Uterus (tissue), 4 donors: Measurements from ENCODE around the gene HNRNPUL1. TPM values are rescaled to one million over a fixed set of nuclear protein-coding genes. Genes with fewer than 3 reads are reported as not detected.

Source experiments
- DNase-seq, 2 donors: peaks; one replicate each; pipeline ENCODE4 v3.0.0-alpha.2; 2019 to 2020
- H3K27ac ChIP-seq, 2 donors: fragments of 200-600 bp; sonication (generic); 1 replicate in 1 of 2; 2 replicates in 1 of 2; pipeline ENCODE4 v1.5.1; 2016 to 2018
- H3K27me3 ChIP-seq, 2 donors: fragments of 200-600 bp; sonication (generic); one replicate each; pipeline ENCODE4 v1.5.1; 2018 to 2019; ENCODE audit warnings: control low read depth in 1 of 2
- H3K36me3 ChIP-seq, 2 donors: fragments of 200-600 bp; sonication (generic); one replicate each; pipeline ENCODE4 v1.5.1; 2019; ENCODE audit warnings: control low read depth in 1 of 2
- H3K4me1 ChIP-seq, 2 donors: fragments of 200-600 bp; sonication (generic); one replicate each; pipeline ENCODE4 v1.5.1; 2018 to 2019; ENCODE audit warnings: control low read depth in 1 of 2
- H3K4me3 ChIP-seq, 2 donors: fragments of 200-600 bp; sonication (generic); 1 replicate in 1 of 2; 2 replicates in 1 of 2; pipeline ENCODE4 v1.5.1; 2018 to 2019; ENCODE audit warnings: mild to moderate bottlenecking in 1 of 2
- H3K9me3 ChIP-seq, 2 donors: fragments of 200-600 bp; sonication (generic); one replicate each; pipeline ENCODE4 v1.5.1; 2019; ENCODE audit warnings: control low read depth in 1 of 2
- POLR2A ChIP-seq, 2 donors: fragments of 450-650 bp; IDR thresholded peaks; one replicate each; pipeline ENCODE4 v1.6.1; 2016; ENCODE audit warnings: antibody characterized with exemption in 2 of 2, mild to moderate bottlenecking in 1 of 2, moderate library complexity in 1 of 2
- intact Hi-C: fragments of 100-400 bp; cut with DNase I; formaldehyde crosslinking; loops from one replicate; pipeline ENCODE4 v1.15.1; 2023; ENCODE audit warnings: low total_unique reads
- total RNA-seq, 4 donors: library from RNA; depleted of rRNA in 3 of 4; stranded (reverse); fragments of >200 nt in 3 of 4; gene quantifications; one replicate each; pipeline versions ENCODE4 v1.1.0 to v1.2.4, GENCODE V29; 2014 to 2023
- TF ChIP-seq, protein P1 (sequence below), 4 experiments: fragments of 200-600 bp in 2 of 4; fragments of 450-650 bp in 2 of 4; sonication (generic) in 2 of 4; IDR thresholded peaks; one replicate each; pipeline ENCODE4 v1.5.1; 2016 to 2019; ENCODE audit warnings: antibody characterized with exemption in 4 of 4, mild to moderate bottlenecking in 2 of 4, moderate library complexity in 1 of 4
- donor health status: DM: yes; HTN: yes; CAD: no.

The HNRNPUL1 gene
- total RNA-seq, 4 donors from 2014 or later, result 49.7 to 219 (median 87.4) TPM

GRCh38 chr19:41307090-41307875 is 43.1 kb downstream of the HNRNPUL1 start:
- DNase-seq, result no peak
- Histone ChIP-seq H3K36me3 (no peaks in the 10 kb centered on the region), H3K27me3 (no peaks in the 10 kb centered on the region), H3K4me1 (peaks cover 3 to 10% of the 10 kb centered on the region in 2 donors), H3K27ac (peak overlapping the region in 1 of 2 donors; percentile 90), H3K9me3 (no peaks in the 10 kb centered on the region), H3K4me3 (no peak overlapping the region)
- TF ChIP-seq POLR2A (IDR thresholded peaks at IDR 0.05), result no peak
- TF ChIP-seq, protein P1, sequence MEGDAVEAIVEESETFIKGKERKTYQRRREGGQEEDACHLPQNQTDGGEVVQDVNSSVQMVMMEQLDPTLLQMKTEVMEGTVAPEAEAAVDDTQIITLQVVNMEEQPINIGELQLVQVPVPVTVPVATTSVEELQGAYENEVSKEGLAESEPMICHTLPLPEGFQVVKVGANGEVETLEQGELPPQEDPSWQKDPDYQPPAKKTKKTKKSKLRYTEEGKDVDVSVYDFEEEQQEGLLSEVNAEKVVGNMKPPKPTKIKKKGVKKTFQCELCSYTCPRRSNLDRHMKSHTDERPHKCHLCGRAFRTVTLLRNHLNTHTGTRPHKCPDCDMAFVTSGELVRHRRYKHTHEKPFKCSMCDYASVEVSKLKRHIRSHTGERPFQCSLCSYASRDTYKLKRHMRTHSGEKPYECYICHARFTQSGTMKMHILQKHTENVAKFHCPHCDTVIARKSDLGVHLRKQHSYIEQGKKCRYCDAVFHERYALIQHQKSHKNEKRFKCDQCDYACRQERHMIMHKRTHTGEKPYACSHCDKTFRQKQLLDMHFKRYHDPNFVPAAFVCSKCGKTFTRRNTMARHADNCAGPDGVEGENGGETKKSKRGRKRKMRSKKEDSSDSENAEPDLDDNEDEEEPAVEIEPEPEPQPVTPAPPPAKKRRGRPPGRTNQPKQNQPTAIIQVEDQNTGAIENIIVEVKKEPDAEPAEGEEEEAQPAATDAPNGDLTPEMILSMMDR (IDR thresholded peaks at IDR 0.05), result no peak
- intact Hi-C loops, result loop anchor here (5.0 kb wide), 1 partner anchor 40 kb away; no protein-coding TSS in a partner anchor

GRCh38 chr19:41307954-41308449 is 43.8 kb downstream of the HNRNPUL1 start:
- H3K4me3 ChIP-seq, result no peak overlapping the region
- no peak for TF ChIP-seq POLR2A (IDR thresholded peaks at IDR 0.05)
- TF ChIP-seq, protein P1 (IDR thresholded peaks at IDR 0.05), result no peak

DNA sequence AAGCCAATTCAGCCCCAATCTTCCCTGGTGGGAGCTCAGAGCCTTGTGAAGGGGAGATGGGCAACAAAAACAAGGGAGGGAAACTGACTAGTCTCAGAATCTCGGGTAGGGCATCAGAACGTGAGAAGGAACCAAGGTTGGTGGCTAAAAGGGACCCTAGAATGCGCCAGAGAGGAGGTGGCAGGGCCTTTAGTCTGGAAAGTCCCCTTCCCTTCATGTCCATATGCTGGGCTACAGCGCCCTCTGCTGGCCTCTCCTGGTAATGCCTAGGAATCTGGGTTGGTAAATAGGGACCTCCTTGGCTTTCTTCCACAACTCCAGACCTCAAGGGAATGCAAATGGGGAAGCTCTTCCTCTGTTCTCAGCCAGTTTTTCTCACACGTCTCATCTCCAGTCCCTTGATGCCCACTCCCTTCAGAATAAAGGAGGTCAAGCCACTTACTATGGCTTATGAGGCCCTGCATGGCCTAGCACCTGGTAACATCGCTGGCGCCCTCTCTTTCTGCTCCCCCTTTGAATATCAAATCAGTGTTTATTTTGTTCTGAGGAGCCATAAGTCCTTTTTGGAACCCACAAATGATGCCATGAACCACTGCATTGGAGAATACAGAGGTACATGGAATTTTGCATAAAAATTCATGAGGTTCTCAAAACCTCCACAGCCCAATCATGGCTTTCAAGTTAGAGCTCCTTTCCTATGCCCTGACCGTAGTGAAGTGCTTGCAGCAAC is 44.4 kb downstream of the HNRNPUL1 start:
- no peaks in the 10 kb centered on the region for H3K9me3 ChIP-seq
- H3K27ac ChIP-seq, result peak overlapping the region; percentile 90 to 96
- peaks cover 3 to 10% of the 10 kb centered on the region in 2 donors for H3K4me1 ChIP-seq
- no peaks in the 10 kb centered on the region for H3K36me3 ChIP-seq
- no peak for TF ChIP-seq POLR2A (IDR thresholded peaks at IDR 0.05)
- TF ChIP-seq, protein P1 (IDR thresholded peaks at IDR 0.05), result peak; percentile 95 to 97 (median 96)
- no peaks in the 10 kb centered on the region for H3K27me3 ChIP-seq
- peak; percentile 92 to 95 for DNase-seq
- intact Hi-C loops, result loop anchor here (5.0 kb wide), 1 partner anchor 41 kb away; no protein-coding TSS in a partner anchor
- H3K4me3 ChIP-seq, result peak overlapping the region; percentile 63 to 78

More at GRCh38 chr19:41307954-41308449, 43.8 kb downstream of the HNRNPUL1 start:
- Histone ChIP-seq H3K9me3 (no peaks in the 10 kb centered on the region), H3K4me1 (peaks cover 3 to 10% of the 10 kb centered on the region in 2 donors), H3K27ac (peak overlapping the region; percentile 90 to 96), H3K36me3 (no peaks in the 10 kb centered on the region), H3K27me3 (no peaks in the 10 kb centered on the region)
- intact Hi-C loops, result loop anchor here (5.0 kb wide), 1 partner anchor 41 kb away; no protein-coding TSS in a partner anchor
- DNase-seq, result no peak

GRCh38 chr19:41309180-41310032 is 45.2 kb downstream of the HNRNPUL1 start:
- DNase-seq, result no peak
- H3K4me3 ChIP-seq, result peak overlapping the region; percentile 63 to 78
- H3K36me3 ChIP-seq, result no peaks in the 10 kb centered on the region
- intact Hi-C loops, result loop anchor here (5.0 kb wide), 1 partner anchor 42 kb away; no protein-coding TSS in a partner anchor
- TF ChIP-seq, protein P1 (IDR thresholded peaks at IDR 0.05), result no peak
- no peak for TF ChIP-seq POLR2A (IDR thresholded peaks at IDR 0.05)
- H3K27me3 ChIP-seq, result no peaks in the 10 kb centered on the region
- no peaks in the 10 kb centered on the region for H3K9me3 ChIP-seq
- H3K27ac ChIP-seq, result peak overlapping the region; percentile 90 to 96
- H3K4me1 ChIP-seq, result peaks cover 3 to 10% of the 10 kb centered on the region in 2 donors
